Measurements from ENCODE around the gene HS6ST1.

Gene HS6ST1

GRCh38 chr2:128310094-128310716, 8.5 kb downstream of the HS6ST1 start:
- DNase-seq, result no peak

GRCh38 chr2:128309280-128310093, 9.2 kb downstream of the HS6ST1 start:
- DNase-seq, result no peak

GRCh38 chr2:128308889-128309279, 9.8 kb downstream of the HS6ST1 start:
- no peak for DNase-seq

- DNase-seq, result no peak
These were observed 10.4 kb downstream of the HS6ST1 start for GRCh38 chr2:128308284-128308731.

- no peak for DNase-seq
These were observed 11.1 kb downstream of the HS6ST1 start for GRCh38 chr2:128307595-128307994.

- DNase-seq, result no peak
These were observed 11.7 kb downstream of the HS6ST1 start for GRCh38 chr2:128306931-128307460.

GRCh38 chr2:128306081-128306930, 12.4 kb downstream of the HS6ST1 start:
- no peak for DNase-seq

- DNase-seq, result no peak
These were observed 13.1 kb downstream of the HS6ST1 start for GRCh38 chr2:128305555-128306080.

- DNase-seq, result no peak
These were observed 13.7 kb downstream of the HS6ST1 start for GRCh38 chr2:128304715-128305554.

GRCh38 chr2:128304330-128304714, 14.3 kb downstream of the HS6ST1 start:
- no peak for DNase-seq

- DNase-seq, result no peak
These were observed 14.8 kb downstream of the HS6ST1 start for GRCh38 chr2:128303911-128304310.

- DNase-seq, result no peak
These were observed 15.4 kb downstream of the HS6ST1 start for GRCh38 chr2:128303095-128303791.

- no peak for DNase-seq
These were observed 16.0 kb downstream of the HS6ST1 start for GRCh38 chr2:128302744-128303067.

GRCh38 chr2:128302011-128302743, 16.5 kb downstream of the HS6ST1 start:
- DNase-seq, result no peak

GRCh38 chr2:128301501-128301966, 17.1 kb downstream of the HS6ST1 start:
- no peak for DNase-seq

GRCh38 chr2:128301021-128301420, 17.6 kb downstream of the HS6ST1 start:
- no peak for DNase-seq

GRCh38 chr2:128300151-128301020, 18.3 kb downstream of the HS6ST1 start:
- DNase-seq, result no peak

GRCh38 chr2:128299628-128300027, 19.0 kb downstream of the HS6ST1 start:
- DNase-seq, result no peak

GRCh38 chr2:128298846-128299507, 19.7 kb downstream of the HS6ST1 start:
- no peak for DNase-seq
